Breast epithelium (tissue), 3 donors: ENCODE measurements around the gene SPRR5.

Experiments used
- POLR2AphosphoS5 ChIP-seq, 3 donors: sonication (generic); formaldehyde crosslinking; IDR thresholded peaks; one replicate each; pipeline ENCODE4 v1.6.1; 2017; ENCODE audit warnings: antibody characterized with exemption in 3 of 3
- TF ChIP-seq, protein P1 (sequence below), 3 donors: fragments of 450-650 bp; IDR thresholded peaks; one replicate each; pipeline ENCODE4 v1.5.1; 2016 to 2017; ENCODE audit warnings: antibody characterized with exemption in 3 of 3, mild to moderate bottlenecking in 3 of 3, moderate library complexity in 3 of 3

DNA sequence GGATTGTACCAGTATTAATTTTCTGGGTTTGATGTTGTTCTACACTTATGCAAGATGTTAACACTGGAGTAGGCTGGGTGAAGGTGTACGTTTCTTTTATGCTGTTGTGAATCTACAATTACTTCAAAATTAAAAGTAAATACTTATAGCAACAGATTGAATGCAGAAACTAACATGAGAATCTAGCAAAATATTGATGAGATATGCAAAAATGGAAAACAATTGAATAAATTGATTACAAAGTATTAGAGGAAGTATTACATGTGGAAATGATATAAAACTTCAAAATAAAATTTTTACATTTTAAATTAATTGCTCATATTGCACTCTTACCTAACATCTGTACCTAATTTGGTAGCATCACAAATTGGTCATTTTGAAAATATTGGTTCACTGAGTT is 48.8 kb downstream of the SPRR5 start:
- no peak for TF ChIP-seq POLR2AphosphoS5 (IDR thresholded peaks at IDR 0.05)
- TF ChIP-seq, protein P1, sequence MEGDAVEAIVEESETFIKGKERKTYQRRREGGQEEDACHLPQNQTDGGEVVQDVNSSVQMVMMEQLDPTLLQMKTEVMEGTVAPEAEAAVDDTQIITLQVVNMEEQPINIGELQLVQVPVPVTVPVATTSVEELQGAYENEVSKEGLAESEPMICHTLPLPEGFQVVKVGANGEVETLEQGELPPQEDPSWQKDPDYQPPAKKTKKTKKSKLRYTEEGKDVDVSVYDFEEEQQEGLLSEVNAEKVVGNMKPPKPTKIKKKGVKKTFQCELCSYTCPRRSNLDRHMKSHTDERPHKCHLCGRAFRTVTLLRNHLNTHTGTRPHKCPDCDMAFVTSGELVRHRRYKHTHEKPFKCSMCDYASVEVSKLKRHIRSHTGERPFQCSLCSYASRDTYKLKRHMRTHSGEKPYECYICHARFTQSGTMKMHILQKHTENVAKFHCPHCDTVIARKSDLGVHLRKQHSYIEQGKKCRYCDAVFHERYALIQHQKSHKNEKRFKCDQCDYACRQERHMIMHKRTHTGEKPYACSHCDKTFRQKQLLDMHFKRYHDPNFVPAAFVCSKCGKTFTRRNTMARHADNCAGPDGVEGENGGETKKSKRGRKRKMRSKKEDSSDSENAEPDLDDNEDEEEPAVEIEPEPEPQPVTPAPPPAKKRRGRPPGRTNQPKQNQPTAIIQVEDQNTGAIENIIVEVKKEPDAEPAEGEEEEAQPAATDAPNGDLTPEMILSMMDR (IDR thresholded peaks at IDR 0.05): no peak
